Neural cell (in vitro differentiated cells): Measurements from ENCODE around the gene NR1H2. TPM values are rescaled to one million over a fixed set of nuclear protein-coding genes. Genes with fewer than 3 reads are reported as not detected.
A peak's percentile ranks its signal among the peaks of the same experiment; 100 is the strongest.

Source experiments
- H2AFZ ChIP-seq: fragments of 200-600, 300-800 bp; sonication (generic), shearing (Covaris generic); 2 replicates; pipeline ENCODE4 v1.6.0; 2014; ENCODE audit warnings: low read depth, mild to moderate bottlenecking, antibody characterized with exemption, low read length, moderate library complexity
- H3F3A ChIP-seq: fragments of 200-600 bp; shearing (Covaris generic); 2 replicates; pipeline ENCODE4 v1.6.1; 2016; ENCODE audit warnings: mild to moderate bottlenecking, moderate library complexity, mixed read lengths, antibody characterized with exemption, low read length; ENCODE audit not compliant: insufficient read depth, poor library complexity, severe bottlenecking
- H3K27ac ChIP-seq: fragments of 200-600, 300-800 bp; sonication (generic), shearing (Covaris generic); 2 replicates; pipeline ENCODE4 v1.5.1; 2014; ENCODE audit warnings: mild to moderate bottlenecking, low read length, moderate library complexity
- H3K27me3 ChIP-seq: fragments of 300-800, 200-600 bp; sonication (generic), shearing (Covaris generic); 2 replicates; pipeline ENCODE4 v1.6.0; 2014; ENCODE audit warnings: mild to moderate bottlenecking, low read depth, low read length, moderate library complexity; ENCODE audit not compliant: insufficient read depth
- H3K36me3 ChIP-seq: fragments of 300-800, 200-600 bp; sonication (generic), shearing (Covaris generic); 2 replicates; pipeline ENCODE4 v1.5.1; 2014; ENCODE audit warnings: mild to moderate bottlenecking, antibody characterized with exemption, low read length, moderate library complexity; ENCODE audit not compliant: insufficient read depth
- H3K4me2 ChIP-seq: fragments of 300-800, 200-600 bp; sonication (generic), shearing (Covaris generic); 2 replicates; pipeline ENCODE4 v1.6.0; 2014; ENCODE audit warnings: mild to moderate bottlenecking, low read length
- H3K4me3 ChIP-seq: fragments of 300-800, 200-600 bp; sonication (generic), shearing (Covaris generic); 2 replicates; pipeline ENCODE4 v1.5.1; 2014; ENCODE audit warnings: mild to moderate bottlenecking, low read length, moderate library complexity
- H3K79me2 ChIP-seq: fragments of 200-600 bp; shearing (Covaris generic); replicated peaks from 2 replicates; pipeline ENCODE4 v1.6.0; 2014; ENCODE audit warnings: mild to moderate bottlenecking, low read length, moderate library complexity; ENCODE audit not compliant: insufficient read depth
- H3K9ac ChIP-seq: fragments of 300-800, 200-600 bp; sonication (generic), shearing (Covaris generic); 2 replicates; pipeline ENCODE4 v1.6.1; 2016; ENCODE audit warnings: mild to moderate bottlenecking, low read length, mixed read lengths
- H3K9me2 ChIP-seq: fragments of 200-600 bp; shearing (Covaris generic); 2 replicates; pipeline ENCODE4 v1.6.1; 2016; ENCODE audit warnings: mild to moderate bottlenecking, low read length, mixed read lengths; ENCODE audit not compliant: insufficient read depth
- H3K9me3 ChIP-seq: fragments of 200-600, 300-800 bp; sonication (generic), shearing (Covaris generic); 2 replicates; pipeline ENCODE4 v1.6.1; 2016; ENCODE audit warnings: mild to moderate bottlenecking, mixed run types, low read length, moderate library complexity, mixed read lengths
- H4K20me1 ChIP-seq: fragments of 200-600 bp; shearing (Covaris generic); 2 replicates; pipeline ENCODE4 v1.6.1; 2016; ENCODE audit warnings: mild to moderate bottlenecking, mixed run types; ENCODE audit not compliant: insufficient read depth
- CTCF ChIP-seq: fragments of 450-650 bp; IDR thresholded peaks from 2 replicates; pipeline ENCODE4 v1.5.1; 2014; ENCODE audit warnings: antibody characterized with exemption, mild to moderate bottlenecking, moderate library complexity; ENCODE audit not compliant: poor library complexity, severe bottlenecking
- POLR2AphosphoS5 ChIP-seq: IDR thresholded peaks from 2 replicates; pipeline ENCODE4 v1.6.1; 2012
- RAD21 ChIP-seq: fragments of 450-650 bp; conservative IDR thresholded peaks from 2 replicates; pipeline ENCODE4 v1.6.1; 2014; ENCODE audit warnings: antibody characterized with exemption, mild to moderate bottlenecking, moderate library complexity
- REST ChIP-seq: IDR thresholded peaks from 2 replicates; pipeline ENCODE4 v1.6.1; 2012; ENCODE audit warnings: borderline replicate concordance
- SMC3 ChIP-seq: fragments of 450-650 bp; conservative IDR thresholded peaks from 2 replicates; pipeline ENCODE4 v1.6.1; 2014; ENCODE audit warnings: antibody characterized with exemption, mild to moderate bottlenecking, moderate library complexity; ENCODE audit not compliant: poor library complexity
- TAF1 ChIP-seq: IDR thresholded peaks from 2 replicates; pipeline ENCODE4 v1.6.1; 2012; ENCODE audit warnings: low read depth
- polyA plus RNA-seq: library from polyadenylated mRNA; depleted of rRNA; stranded (reverse); fragments of >200 nt; gene quantifications from 2 replicates; pipeline ENCODE4 v1.2.3, GENCODE V29; 2014

Gene NR1H2
- polyA plus RNA-seq, 1 donor from 2014 or later, result 18.5 TPM

- TF ChIP-seq RAD21, result no peak
- no peak for TF ChIP-seq POLR2AphosphoS5
- TF ChIP-seq TAF1, result no peak
- TF ChIP-seq SMC3, result no peak
- no peak for TF ChIP-seq CTCF
- TF ChIP-seq REST, result no peak
- Histone ChIP-seq H3K4me3 (peak overlapping the region; percentile 23), H3K9ac (no peak overlapping the region)
Measured at GRCh38 chr19:50427318-50427925, 51.2 kb downstream of the NR1H2 start.

GRCh38 chr19:50427997-50428425 lies 51.8 kb downstream of the NR1H2 start:
- Histone ChIP-seq H3K4me2 (no peak overlapping the region), H3K9ac (no peak overlapping the region), H3F3A (no peaks in the 10 kb centered on the region), H3K4me3 (peak overlapping the region; percentile 23), H3K36me3 (no peaks in the 10 kb centered on the region), H2AFZ (no peak overlapping the region), H3K27ac (no peak overlapping the region), H3K9me3 (no peaks in the 10 kb centered on the region), H3K27me3 (peaks cover 5% of the 10 kb centered on the region), H4K20me1 (no peaks in the 10 kb centered on the region), H3K79me2 (no peaks in the 10 kb centered on the region), H3K9me2 (no peaks in the 10 kb centered on the region)
- no peak for TF ChIP-seq SMC3
- TF ChIP-seq CTCF, result no peak

More at GRCh38 chr19:50427318-50427925, 51.2 kb downstream of the NR1H2 start:
- no peaks in the 10 kb centered on the region for H3F3A ChIP-seq
- no peak overlapping the region for H2AFZ ChIP-seq
- H4K20me1 ChIP-seq, result no peaks in the 10 kb centered on the region
- peaks cover 3% of the 10 kb centered on the region for H3K27me3 ChIP-seq
- H3K4me2 ChIP-seq, result no peak overlapping the region
- H3K9me2 ChIP-seq, result no peaks in the 10 kb centered on the region
- H3K27ac ChIP-seq, result no peak overlapping the region
- H3K9me3 ChIP-seq, result no peaks in the 10 kb centered on the region
- no peaks in the 10 kb centered on the region for H3K36me3 ChIP-seq
- no peaks in the 10 kb centered on the region for H3K79me2 ChIP-seq
